ENCODE measurements around the gene LSM7.

DNA sequence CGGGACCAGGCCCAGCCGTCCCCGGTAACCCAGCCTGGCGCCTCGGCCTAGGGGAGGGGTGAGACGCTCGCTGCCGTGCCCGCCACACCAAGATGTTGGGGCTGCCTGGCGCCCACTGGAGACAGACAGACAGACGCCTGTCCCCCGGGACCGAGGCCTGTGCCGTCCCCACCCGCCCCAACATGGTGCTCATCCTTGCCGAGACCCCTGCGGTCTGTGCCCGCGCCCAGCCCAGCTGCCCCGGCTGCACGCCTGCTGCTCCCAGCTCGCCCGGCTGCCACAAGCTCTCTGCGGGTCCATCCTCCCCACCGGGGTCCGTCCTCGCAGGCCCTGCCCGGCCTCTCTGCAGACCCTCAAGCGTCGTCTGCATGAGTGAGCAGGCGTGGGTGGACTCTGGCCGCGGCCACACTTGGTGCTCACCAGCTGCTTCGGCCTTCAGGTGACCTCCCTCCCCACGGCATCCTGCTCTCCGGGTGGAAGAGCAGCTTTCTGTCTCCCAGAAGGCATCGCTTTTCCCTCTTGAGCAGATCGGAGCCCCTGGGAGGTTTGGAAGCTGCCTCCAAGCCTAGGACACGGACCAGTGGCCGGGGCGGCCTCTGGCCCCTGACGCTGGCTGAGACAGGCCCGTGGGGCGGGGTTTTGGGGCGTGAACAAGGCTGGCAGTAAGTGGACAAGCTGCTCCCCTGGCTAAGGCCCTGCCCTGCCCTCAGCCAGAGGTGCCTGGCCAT is 24.9 kb upstream of the LSM7 start:
- TF ChIP-seq SETDB1 (CRISPR knock-in tag; IDR thresholded peaks at IDR 0.05; ENCODE audit: borderline replicate concordance) (no peak), ZNF547 (CRISPR knock-in tag; IDR thresholded peaks at IDR 0.05) (no peak), SRSF1 (optimal IDR thresholded peaks at IDR 0.05; ENCODE audit: low read depth, low read length) (no peak), ESRRA (CRISPR knock-in tag; IDR thresholded peaks at IDR 0.05; ENCODE audit: low read depth) (no peak), ZNF263 (CRISPR knock-in tag; IDR thresholded peaks at IDR 0.05) (no peak), HDAC6 (IDR thresholded peaks at IDR 0.05; ENCODE audit: low read depth, low read length) (no peak), ZNF7 (CRISPR knock-in tag; IDR thresholded peaks at IDR 0.05) (no peak), GTF3A (CRISPR knock-in tag; conservative IDR thresholded peaks at IDR 0.05) (no peak), EZH2 (conservative IDR thresholded peaks at IDR 0.05; ENCODE audit: low read depth, low read length) (no peak)
- TF ChIP-seq, protein P1, sequence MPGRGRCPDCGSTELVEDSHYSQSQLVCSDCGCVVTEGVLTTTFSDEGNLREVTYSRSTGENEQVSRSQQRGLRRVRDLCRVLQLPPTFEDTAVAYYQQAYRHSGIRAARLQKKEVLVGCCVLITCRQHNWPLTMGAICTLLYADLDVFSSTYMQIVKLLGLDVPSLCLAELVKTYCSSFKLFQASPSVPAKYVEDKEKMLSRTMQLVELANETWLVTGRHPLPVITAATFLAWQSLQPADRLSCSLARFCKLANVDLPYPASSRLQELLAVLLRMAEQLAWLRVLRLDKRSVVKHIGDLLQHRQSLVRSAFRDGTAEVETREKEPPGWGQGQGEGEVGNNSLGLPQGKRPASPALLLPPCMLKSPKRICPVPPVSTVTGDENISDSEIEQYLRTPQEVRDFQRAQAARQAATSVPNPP (CRISPR knock-in tag; IDR thresholded peaks at IDR 0.05) = no peak
- TF ChIP-seq, protein P2, sequence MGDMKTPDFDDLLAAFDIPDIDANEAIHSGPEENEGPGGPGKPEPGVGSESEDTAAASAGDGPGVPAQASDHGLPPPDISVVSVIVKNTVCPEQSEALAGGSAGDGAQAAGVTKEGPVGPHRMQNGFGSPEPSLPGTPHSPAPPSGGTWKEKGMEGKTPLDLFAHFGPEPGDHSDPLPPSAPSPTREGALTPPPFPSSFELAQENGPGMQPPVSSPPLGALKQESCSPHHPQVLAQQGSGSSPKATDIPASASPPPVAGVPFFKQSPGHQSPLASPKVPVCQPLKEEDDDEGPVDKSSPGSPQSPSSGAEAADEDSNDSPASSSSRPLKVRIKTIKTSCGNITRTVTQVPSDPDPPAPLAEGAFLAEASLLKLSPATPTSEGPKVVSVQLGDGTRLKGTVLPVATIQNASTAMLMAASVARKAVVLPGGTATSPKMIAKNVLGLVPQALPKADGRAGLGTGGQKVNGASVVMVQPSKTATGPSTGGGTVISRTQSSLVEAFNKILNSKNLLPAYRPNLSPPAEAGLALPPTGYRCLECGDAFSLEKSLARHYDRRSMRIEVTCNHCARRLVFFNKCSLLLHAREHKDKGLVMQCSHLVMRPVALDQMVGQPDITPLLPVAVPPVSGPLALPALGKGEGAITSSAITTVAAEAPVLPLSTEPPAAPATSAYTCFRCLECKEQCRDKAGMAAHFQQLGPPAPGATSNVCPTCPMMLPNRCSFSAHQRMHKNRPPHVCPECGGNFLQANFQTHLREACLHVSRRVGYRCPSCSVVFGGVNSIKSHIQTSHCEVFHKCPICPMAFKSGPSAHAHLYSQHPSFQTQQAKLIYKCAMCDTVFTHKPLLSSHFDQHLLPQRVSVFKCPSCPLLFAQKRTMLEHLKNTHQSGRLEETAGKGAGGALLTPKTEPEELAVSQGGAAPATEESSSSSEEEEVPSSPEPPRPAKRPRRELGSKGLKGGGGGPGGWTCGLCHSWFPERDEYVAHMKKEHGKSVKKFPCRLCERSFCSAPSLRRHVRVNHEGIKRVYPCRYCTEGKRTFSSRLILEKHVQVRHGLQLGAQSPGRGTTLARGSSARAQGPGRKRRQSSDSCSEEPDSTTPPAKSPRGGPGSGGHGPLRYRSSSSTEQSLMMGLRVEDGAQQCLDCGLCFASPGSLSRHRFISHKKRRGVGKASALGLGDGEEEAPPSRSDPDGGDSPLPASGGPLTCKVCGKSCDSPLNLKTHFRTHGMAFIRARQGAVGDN (CRISPR knock-in tag; IDR thresholded peaks at IDR 0.05) = no peak
- TF ChIP-seq, protein P3, sequence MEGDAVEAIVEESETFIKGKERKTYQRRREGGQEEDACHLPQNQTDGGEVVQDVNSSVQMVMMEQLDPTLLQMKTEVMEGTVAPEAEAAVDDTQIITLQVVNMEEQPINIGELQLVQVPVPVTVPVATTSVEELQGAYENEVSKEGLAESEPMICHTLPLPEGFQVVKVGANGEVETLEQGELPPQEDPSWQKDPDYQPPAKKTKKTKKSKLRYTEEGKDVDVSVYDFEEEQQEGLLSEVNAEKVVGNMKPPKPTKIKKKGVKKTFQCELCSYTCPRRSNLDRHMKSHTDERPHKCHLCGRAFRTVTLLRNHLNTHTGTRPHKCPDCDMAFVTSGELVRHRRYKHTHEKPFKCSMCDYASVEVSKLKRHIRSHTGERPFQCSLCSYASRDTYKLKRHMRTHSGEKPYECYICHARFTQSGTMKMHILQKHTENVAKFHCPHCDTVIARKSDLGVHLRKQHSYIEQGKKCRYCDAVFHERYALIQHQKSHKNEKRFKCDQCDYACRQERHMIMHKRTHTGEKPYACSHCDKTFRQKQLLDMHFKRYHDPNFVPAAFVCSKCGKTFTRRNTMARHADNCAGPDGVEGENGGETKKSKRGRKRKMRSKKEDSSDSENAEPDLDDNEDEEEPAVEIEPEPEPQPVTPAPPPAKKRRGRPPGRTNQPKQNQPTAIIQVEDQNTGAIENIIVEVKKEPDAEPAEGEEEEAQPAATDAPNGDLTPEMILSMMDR (CRISPR knock-in tag; IDR thresholded peaks at IDR 0.05) = no peak
- TF ChIP-seq, protein P4, sequence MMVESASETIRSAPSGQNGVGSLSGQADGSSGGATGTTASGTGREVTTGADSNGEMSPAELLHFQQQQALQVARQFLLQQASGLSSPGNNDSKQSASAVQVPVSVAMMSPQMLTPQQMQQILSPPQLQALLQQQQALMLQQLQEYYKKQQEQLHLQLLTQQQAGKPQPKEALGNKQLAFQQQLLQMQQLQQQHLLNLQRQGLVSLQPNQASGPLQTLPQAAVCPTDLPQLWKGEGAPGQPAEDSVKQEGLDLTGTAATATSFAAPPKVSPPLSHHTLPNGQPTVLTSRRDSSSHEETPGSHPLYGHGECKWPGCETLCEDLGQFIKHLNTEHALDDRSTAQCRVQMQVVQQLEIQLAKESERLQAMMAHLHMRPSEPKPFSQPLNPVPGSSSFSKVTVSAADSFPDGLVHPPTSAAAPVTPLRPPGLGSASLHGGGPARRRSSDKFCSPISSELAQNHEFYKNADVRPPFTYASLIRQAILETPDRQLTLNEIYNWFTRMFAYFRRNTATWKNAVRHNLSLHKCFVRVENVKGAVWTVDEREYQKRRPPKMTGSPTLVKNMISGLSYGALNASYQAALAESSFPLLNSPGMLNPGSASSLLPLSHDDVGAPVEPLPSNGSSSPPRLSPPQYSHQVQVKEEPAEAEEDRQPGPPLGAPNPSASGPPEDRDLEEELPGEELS (CRISPR knock-in tag; IDR thresholded peaks at IDR 0.05) = no peak
- TF ChIP-seq, protein P5, sequence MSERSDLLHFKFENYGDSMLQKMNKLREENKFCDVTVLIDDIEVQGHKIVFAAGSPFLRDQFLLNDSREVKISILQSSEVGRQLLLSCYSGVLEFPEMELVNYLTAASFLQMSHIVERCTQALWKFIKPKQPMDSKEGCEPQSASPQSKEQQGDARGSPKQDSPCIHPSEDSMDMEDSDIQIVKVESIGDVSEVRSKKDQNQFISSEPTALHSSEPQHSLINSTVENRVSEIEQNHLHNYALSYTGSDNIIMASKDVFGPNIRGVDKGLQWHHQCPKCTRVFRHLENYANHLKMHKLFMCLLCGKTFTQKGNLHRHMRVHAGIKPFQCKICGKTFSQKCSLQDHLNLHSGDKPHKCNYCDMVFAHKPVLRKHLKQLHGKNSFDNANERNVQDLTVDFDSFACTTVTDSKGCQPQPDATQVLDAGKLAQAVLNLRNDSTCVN (CRISPR knock-in tag; IDR thresholded peaks at IDR 0.05; ENCODE audit: borderline replicate concordance) = no peak

Data from HepG2 (cell line).